Pancreas (tissue), 10 donors: Measurements from ENCODE around the gene SMIM11. TPM values are rescaled to one million over a fixed set of nuclear protein-coding genes. Genes with fewer than 3 reads are reported as not detected.

ENCODE experiments used
- ATAC-seq, 4 donors: fragments of 200-7000 bp; cut with Tn5 transposase; one replicate each; pipeline versions ENCODE4 v1.8.0 to v1.9.1; 2020; ENCODE audit warnings: mild to moderate bottlenecking in 4 of 4, moderate library complexity in 4 of 4
- DNase-seq, 6 donors: peaks; one replicate each; pipeline ENCODE4 v3.0.0-alpha.2; 2020
- FAIRE-seq: peaks from 2 replicates; lab custom pipeline; 2012; peaks lifted over from hg19 to GRCh38; lab: Jason Lieb, UNC
- H3K27ac ChIP-seq, 4 donors: fragments of 200-600 bp; sonication (generic); 1 replicate in 3 of 4; 2 replicates in 1 of 4; pipeline versions ENCODE4 v1.5.0 to v1.8.0; 2020
- H3K27me3 ChIP-seq, 4 donors: fragments of 200-600 bp; one replicate each; pipeline ENCODE4 v1.8.0; 2021
- H3K36me3 ChIP-seq, 3 donors: fragments of 200-600 bp; sonication (generic) in 1 of 3; one replicate each; pipeline versions ENCODE4 v1.5.0 to v1.8.0; 2020 to 2021
- H3K4me1 ChIP-seq, 3 donors: fragments of 200-600 bp; one replicate each; pipeline ENCODE4 v1.8.0; 2021
- H3K4me3 ChIP-seq, 4 donors: fragments of 200-600 bp; sonication (generic) in 2 of 4; one replicate each; pipeline versions ENCODE4 v1.5.0 to v1.8.0; 2020 to 2021
- H3K9me3 ChIP-seq, 4 donors: fragments of 200-600 bp; one replicate each; pipeline ENCODE4 v1.8.0; 2021
- WGBS, 2 donors: extraction: QIAGEN DNeasy Blood & Tissue Kit; methylation state at CpG; one replicate each; pipeline ENCODE4 v1.1.7; 2013; 5-methylcytosine and 5-hydroxymethylcytosine counted together
- intact Hi-C, 3 donors: fragments of 100-400 bp; cut with DNase I; formaldehyde crosslinking; loops; one replicate each; pipeline versions ENCODE4 v1.11.1 to v1.14.2; 2022
- polyA plus RNA-seq, 2 donors: library from polyadenylated mRNA; stranded (reverse); fragments of 200-250 nt; gene quantifications; one replicate each; pipeline ENCODE4 v1.2.3, GENCODE V29; 2013
- total RNA-seq, 6 donors: library from RNA; stranded (reverse); fragmentation: NEBNext Ultra II Directional in 4 of 6; extraction: Animal tissue kit (Norgen Biotek cat#: 25700) in 4 of 6; gene quantifications; one replicate each; pipeline versions ENCODE4 v1.2.1 to v1.2.4, GENCODE V29; 2021 to 2023
- TF ChIP-seq, protein P1 (sequence below), 4 donors: fragments of 200-600 bp; sonication (generic) in 3 of 4; IDR thresholded peaks; one replicate each; pipeline versions ENCODE4 v1.5.0 to v1.8.0; 2021; ENCODE audit warnings: antibody characterized with exemption in 4 of 4
- donor health status: healthy with polysubstance abuse.
- donor health status: DM: no; HTN: no; CAD: no; lungs with moderate emphysema.
- donor health status: DM: no; HTN: no; CAD: no.
- donor health status: control.
- donor health status: control.
- donor health status: Bipolar disorder and iron deficiency.
- donor health status: DM: yes; HTN: yes; CAD: no.
- donor health status: DM: no; HTN: no; CAD: no.
- donor health status: DM: no; HTN: no; CAD: no.
- donor health status: DM: yes; HTN: yes; CAD: no.

SMIM11 gene
- total and polyA plus RNA-seq, 8 donors, result 1.3 to 10.8 (median 3.3) TPM

DNA sequence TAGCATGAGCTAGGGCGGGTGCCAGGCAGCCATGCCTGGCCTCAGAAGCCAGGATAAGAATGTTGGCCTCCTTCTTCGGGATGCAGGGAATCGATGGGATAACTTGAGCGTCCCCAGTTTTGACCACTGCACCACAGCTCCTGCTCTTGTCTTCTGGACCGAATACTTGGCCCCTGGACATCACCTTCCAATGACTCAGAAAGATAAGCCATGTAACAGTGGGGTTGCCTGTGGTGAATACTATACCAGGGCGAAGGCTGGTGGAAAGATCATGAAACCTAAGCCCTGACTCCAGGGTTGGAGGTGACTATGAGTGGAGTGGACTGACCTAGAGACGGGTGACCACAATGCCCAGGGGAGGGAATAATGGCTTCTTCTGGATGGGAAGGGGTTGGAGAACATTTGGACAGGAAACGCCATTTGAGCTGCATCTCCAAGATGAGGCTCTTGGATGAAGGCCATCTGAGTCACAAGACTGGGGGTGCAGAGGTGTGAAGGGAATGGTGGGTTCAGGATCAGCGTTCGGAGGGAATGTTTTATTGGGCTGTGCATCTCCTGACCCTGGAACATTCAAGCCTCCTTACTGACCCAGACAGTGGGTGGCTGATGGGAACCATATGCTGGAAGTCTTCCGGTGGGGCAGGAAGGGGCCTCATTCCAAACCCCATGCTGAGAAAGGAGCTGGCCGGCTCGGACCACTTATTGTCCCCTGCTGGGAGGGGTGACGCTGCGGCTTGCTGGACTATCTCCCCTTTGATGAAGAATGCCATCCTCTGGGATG lies 30.0 kb upstream of the SMIM11 start:
- no peak overlapping the region for H3K4me3 ChIP-seq
- no peak overlapping the region for H3K27ac ChIP-seq
- intact Hi-C loops, result loop anchor here in 1 of 3 donors (5.0 kb wide), 2 partner anchors 403 to 423 kb away; no protein-coding TSS in a partner anchor
- H3K4me1 ChIP-seq, result no peaks in the 10 kb centered on the region
- TF ChIP-seq, protein P1, sequence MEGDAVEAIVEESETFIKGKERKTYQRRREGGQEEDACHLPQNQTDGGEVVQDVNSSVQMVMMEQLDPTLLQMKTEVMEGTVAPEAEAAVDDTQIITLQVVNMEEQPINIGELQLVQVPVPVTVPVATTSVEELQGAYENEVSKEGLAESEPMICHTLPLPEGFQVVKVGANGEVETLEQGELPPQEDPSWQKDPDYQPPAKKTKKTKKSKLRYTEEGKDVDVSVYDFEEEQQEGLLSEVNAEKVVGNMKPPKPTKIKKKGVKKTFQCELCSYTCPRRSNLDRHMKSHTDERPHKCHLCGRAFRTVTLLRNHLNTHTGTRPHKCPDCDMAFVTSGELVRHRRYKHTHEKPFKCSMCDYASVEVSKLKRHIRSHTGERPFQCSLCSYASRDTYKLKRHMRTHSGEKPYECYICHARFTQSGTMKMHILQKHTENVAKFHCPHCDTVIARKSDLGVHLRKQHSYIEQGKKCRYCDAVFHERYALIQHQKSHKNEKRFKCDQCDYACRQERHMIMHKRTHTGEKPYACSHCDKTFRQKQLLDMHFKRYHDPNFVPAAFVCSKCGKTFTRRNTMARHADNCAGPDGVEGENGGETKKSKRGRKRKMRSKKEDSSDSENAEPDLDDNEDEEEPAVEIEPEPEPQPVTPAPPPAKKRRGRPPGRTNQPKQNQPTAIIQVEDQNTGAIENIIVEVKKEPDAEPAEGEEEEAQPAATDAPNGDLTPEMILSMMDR (IDR thresholded peaks at IDR 0.05), result no peak
- no peak for ATAC-seq
- H3K36me3 ChIP-seq, result no peaks in the 10 kb centered on the region
- FAIRE-seq, result no peak
- no peaks in the 10 kb centered on the region for H3K27me3 ChIP-seq
- WGBS, 2 donors, result 59 to 73% methylated on average over 15 of the region's 15 CpGs
- H3K9me3 ChIP-seq, result no peaks in the 10 kb centered on the region
- DNase-seq, result no peak

GRCh38 chr21:34345892-34346291 lies 29.4 kb upstream of the SMIM11 start:
- H3K4me3 ChIP-seq, result no peak overlapping the region
- intact Hi-C loops, result loop anchor here in 1 of 3 donors (5.0 kb wide), 2 partner anchors 404 to 424 kb away; no protein-coding TSS in a partner anchor
- H3K27ac ChIP-seq, result no peak overlapping the region
- no peaks in the 10 kb centered on the region for H3K27me3 ChIP-seq
- no peaks in the 10 kb centered on the region for H3K4me1 ChIP-seq
- H3K9me3 ChIP-seq, result no peaks in the 10 kb centered on the region
- 61 to 65% methylated on average over 10 of the region's 10 CpGs for WGBS, 2 donors
- ATAC-seq (no peak), DNase-seq (no peak), FAIRE-seq (no peak)
- no peaks in the 10 kb centered on the region for H3K36me3 ChIP-seq
- TF ChIP-seq, protein P1 (IDR thresholded peaks at IDR 0.05), result no peak

GRCh38 chr21:34348890-34349519 lies 26.3 kb upstream of the SMIM11 start:
- H3K27ac ChIP-seq, result no peak overlapping the region
- FAIRE-seq (no peak), ATAC-seq (no peak), DNase-seq (no peak)
- TF ChIP-seq, protein P1 (IDR thresholded peaks at IDR 0.05), result no peak
- H3K4me3 ChIP-seq, result no peak overlapping the region
- H3K4me1 ChIP-seq, result no peaks in the 10 kb centered on the region
- no peaks in the 10 kb centered on the region for H3K27me3 ChIP-seq
- no peaks in the 10 kb centered on the region for H3K9me3 ChIP-seq
- intact Hi-C loops, result loop anchor here in 1 of 3 donors (5.0 kb wide), 2 partner anchors 407 to 427 kb away; no protein-coding TSS in a partner anchor
- WGBS, 2 donors, result 55 to 69% methylated on average over 5 of the region's 5 CpGs
- H3K36me3 ChIP-seq, result no peaks in the 10 kb centered on the region

- H3K27me3 ChIP-seq, result no peaks in the 10 kb centered on the region
- FAIRE-seq (no peak), DNase-seq (peak in 4 of 6 donors; percentile 16 to 49 (median 41)), ATAC-seq (peak; percentile 76 to 97 (median 96))
- no peaks in the 10 kb centered on the region for H3K36me3 ChIP-seq
- TF ChIP-seq, protein P1 (IDR thresholded peaks at IDR 0.05), result peak in 2 of 4 donors; percentile 31 to 42
- H3K4me1 ChIP-seq, result no peaks in the 10 kb centered on the region
- H3K27ac ChIP-seq, result no peak overlapping the region
- intact Hi-C loops, result no loop called here
- 21 to 23% methylated on average over 6 of the region's 6 CpGs for WGBS, 2 donors
- no peaks in the 10 kb centered on the region for H3K9me3 ChIP-seq
- H3K4me3 ChIP-seq, result no peak overlapping the region
Observed at GRCh38 chr21:34351786-34352241, 23.5 kb upstream of the SMIM11 start.
